GM18873 (cell line): ENCODE results near the gene CACNA1H.

Source experiments
- ATAC-seq: cut with Tn5 transposase; IDR thresholded peaks from one replicate; pipeline ENCODE4 v1.9.1; 2021; ENCODE audit warnings: mild to moderate bottlenecking, moderate library complexity, moderate number of reproducible peaks; ENCODE audit not compliant: unreplicated experiment, low FRiP score

The CACNA1H gene

DNA sequence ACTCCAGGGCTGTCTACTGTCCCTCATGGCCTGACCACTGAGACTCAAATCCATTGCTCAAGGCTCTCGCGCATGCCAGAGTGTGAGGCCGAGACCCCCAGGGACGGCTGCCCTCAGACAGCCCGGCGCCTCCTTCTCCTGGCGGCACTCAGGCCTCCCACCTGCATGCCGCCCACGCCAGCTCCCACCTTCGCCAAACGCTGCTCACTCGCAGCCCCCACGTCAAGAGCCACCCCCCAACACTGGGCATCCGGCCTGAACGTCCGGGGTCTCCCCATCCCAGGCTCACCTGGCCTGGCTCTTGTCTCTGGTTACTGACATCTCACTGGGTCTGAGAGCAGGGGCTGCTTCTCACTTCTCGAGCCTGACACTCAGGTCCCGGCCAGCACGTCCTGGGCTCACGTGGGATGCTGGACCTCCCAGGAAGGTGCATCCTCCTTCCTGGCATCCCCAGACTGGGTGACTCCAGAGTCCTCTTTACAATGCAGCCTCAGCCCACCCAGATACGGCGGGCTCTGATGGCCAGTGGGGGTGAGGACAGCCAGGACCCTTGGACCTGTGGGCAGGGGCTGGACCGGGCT is 12.2 kb upstream of the CACNA1H start:
- no peak for ATAC-seq

- no peak for ATAC-seq
Measured at GRCh38 chr16:1141191-1141590, 11.7 kb upstream of the CACNA1H start.

DNA sequence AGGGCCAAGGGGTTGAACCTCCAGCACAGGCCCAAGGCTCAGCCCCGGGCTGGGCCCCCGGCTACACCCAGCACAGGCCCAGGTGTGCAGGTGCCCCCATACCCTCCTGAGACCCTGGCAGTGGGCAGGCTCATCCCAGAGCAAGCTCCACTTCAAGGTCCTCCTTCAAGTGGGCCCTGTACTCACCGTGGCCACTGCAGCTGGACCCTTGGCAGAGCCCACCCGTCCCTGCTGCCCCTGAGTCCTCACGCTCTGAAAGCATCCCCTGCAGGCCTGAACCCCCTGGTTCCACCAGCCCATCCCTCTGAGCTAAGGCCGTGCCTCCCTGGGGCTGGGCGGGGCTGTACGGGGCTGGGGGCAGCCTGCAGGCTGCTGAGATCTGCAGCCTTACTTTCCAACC is 11.2 kb upstream of the CACNA1H start:
- ATAC-seq: no peak

- ATAC-seq: no peak
Measured at GRCh38 chr16:1142911-1143310, 10.0 kb upstream of the CACNA1H start.

DNA sequence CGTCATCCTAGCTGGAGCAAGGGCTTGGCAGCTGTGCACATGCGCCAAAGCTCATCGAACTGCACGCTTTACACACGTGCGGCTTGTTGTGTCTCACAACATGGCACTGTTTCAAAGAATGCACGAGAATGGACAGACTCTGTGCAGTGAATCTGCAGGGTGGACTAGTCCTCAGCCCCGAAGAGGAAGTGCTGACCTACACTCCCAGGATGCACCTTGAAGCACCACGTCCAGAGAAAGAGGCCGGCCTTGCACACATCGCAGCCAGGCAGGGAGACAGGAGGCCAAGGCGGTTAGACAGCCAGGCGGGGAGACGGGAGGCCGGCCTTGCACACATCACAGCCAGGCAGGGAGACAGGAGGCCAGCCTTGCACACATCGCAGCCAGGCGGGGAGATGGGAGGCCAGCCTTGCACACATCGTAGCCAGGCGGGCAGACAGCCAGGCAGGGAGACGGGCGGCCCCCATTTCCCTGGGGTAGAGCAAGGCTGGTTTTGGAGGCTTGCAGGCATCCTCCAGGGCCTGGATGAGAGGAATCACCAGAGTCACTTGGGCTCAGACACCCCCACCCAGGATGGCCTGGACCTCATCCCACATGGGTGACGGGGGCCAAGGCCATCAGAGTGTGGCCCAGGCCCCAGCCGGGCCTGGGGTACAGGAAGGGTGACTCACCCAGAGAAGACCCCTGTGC is 9.0 kb upstream of the CACNA1H start:
- no peak for ATAC-seq

- ATAC-seq: no peak
Measured at GRCh38 chr16:1144476-1145382, 8.2 kb upstream of the CACNA1H start.

DNA sequence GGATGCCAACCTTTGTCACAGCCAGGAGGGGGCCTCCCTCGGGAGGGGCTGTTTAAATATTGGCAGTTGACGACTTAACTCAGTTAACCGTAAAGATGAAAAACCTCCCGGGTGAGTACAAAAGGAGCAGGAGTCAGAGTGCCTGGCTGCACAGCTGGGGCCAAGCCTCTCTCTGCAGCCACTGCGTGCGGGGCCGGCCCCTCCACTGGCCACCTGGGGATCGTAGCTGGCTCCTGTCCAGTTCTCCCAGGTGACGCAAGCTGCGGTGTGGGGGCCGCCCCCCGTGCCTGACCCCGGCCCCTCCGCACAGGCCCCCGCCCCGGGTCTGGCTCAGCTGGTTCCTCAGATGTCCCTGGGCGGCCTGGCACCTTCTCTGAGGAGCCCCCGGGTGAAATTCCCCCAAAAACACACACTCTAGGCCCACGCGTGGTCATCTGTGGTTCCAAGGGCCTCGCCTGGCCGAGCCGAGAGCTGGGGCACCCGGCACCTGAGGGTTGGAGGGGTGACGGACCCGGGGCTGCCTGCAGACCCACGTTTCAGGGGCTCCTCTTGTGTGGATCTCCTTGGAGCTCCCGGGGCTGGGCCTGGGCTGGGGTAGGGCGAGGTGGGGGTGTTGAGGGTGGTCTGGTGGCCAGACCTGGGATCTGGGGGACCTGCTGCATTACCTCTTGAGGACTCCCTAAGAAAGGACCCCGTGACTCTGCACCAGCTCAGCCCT is 7.4 kb upstream of the CACNA1H start:
- no peak for ATAC-seq

DNA sequence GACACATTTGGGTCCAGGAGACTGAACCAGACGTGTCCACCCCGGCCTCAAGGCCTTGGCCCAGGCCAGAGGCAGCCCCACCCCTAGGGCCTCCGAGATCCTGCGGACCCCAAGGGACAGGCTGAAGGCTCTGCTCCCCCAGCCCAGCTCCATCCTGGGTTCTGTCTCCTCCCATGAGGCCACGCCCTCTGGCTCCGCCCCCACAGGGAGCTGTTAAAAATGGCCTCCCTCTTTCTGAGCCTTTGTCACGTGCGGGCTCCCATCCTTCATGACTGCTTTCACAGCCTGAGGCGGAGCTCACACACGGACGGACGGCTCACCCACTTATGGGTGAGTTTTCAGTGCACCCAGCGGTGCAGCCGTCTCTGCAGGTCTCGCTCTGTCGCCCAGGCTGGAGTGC is 6.5 kb upstream of the CACNA1H start:
- ATAC-seq: no peak

DNA sequence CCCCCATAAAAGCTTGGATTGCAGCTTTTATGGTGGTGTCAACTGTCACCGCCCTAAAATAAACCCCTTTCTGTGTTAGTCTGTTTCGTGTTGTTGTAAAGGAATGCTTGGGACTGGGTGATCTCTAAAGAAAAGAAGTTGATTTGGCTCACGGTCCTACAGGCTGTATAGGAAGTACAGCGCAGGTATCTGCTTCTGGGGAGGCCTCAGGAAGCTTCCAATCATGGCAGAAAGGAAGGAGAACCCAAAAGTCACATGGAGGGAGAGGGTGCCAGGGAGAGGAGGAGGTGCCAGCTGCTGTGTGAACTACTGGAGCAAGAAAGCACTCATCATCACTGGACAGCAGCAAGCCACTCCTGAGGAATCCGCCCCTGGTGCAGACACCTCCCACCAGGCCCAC is 5.9 kb upstream of the CACNA1H start:
- ATAC-seq: no peak

DNA sequence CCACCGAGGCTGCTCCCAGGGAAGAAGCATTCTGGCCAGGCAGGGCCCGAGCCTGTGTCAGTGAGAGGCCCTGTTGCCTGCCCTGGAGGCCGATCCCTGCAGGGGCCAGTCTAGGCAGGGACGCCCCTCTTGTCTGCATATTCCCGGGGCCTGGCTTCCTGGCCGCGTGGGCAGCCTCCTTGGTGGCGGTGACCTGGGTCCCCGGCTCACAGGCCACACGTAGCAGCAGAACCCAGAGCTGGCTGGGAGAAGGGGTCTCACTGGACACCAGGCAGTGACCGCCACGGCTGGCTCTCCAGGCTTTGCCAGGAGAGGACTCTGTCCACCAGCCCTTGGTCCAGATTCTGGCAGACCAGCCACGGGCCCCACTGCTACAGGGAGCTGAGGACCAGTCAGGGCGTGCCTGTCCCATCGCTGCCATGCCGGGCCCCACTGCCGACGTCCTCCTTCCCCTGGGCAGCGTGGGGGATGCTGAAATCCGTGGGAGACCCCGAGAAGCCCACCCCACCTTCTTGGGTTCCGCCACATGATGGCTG is 3.7 kb upstream of the CACNA1H start:
- no peak for ATAC-seq

DNA sequence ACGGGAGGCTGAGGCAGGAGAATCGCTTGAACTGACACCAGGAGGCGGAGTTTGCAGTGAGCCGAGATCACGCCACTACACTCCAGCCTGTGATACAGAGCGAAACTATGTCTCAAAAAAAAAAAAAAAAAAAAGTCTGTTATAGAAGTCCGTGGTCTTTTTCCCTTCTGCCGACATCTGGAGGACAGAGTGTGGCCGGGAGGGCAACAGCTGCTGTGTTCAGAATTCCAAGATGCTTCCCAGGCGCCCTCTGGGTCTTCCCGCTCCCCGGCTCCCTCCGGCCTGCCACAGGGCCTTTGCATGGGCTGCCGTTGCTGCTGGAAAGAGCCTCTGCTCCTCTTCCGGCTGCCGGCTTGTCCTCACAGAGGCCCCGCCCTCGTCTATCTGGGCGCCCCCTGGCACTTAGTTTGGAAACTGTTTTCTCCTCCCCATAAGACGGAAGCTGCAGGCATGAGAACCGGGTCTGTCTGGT is 2.4 kb upstream of the CACNA1H start:
- ATAC-seq: no peak

GRCh38 chr16:1151424-1152122 is 1.3 kb upstream of the CACNA1H start:
- no peak for ATAC-seq

- ATAC-seq: no peak
Measured at GRCh38 chr16:1152123-1152638, 725 bp upstream of the CACNA1H start.

DNA sequence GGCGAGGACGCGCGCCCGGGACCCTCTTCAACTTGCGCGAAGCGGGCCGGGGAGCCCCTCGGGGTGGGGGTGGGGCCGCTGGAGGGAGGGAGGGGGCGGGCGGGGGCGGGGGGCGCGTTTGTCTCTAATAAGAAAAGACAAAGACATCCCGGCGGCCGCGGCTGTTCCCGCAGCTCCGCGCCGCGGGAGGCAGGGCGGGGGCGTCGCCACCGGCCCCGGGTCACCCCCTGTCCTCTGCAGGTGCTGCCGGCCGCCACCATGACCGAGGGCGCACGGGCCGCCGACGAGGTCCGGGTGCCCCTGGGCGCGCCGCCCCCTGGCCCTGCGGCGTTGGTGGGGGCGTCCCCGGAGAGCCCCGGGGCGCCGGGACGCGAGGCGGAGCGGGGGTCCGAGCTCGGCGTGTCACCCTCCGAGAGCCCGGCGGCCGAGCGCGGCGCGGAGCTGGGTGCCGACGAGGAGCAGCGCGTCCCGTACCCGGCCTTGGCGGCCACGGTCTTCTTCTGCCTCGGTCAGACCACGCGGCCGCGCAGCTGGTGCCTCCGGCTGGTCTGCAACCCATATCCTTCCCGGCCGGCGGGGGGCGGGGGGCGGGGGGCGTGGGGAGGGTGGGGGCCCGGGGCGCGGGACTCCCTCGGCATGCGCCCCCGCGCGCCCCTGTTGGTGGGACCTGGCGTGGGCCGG is 714 bp downstream of the CACNA1H start:
- ATAC-seq: no peak

DNA sequence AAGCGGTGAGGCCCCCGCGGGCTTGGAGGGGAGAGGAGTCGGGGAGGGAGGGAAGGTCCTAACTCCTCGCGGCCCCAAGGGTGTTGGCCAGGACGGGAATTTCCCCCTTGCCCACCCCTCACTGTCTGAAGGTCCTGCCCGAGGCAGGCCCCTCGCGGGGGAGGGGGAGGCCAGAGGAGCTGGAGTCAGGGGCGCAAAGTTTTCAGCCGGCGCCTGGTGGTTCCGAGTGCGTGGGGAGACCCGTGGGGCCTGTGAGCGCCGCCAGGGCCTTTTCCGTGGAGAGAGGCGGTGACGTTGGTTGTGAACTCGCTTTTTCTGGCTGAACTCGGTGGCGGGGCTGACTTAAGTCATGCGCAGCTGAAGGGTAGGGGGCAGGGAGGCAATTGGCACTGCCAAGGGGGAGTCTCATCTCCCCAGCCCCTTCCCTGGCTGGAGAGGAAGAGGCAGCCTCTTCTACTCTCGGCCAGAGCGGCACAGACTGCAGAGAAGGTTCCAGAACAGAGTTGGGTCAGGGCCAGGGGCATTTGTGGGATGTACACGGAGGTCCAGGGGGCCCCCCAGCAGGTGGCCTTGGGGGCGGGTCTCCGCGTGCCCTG is 1.5 kb downstream of the CACNA1H start:
- no peak for ATAC-seq

- ATAC-seq: no peak
Measured at GRCh38 chr16:1154887-1155331, 2.0 kb downstream of the CACNA1H start.

DNA sequence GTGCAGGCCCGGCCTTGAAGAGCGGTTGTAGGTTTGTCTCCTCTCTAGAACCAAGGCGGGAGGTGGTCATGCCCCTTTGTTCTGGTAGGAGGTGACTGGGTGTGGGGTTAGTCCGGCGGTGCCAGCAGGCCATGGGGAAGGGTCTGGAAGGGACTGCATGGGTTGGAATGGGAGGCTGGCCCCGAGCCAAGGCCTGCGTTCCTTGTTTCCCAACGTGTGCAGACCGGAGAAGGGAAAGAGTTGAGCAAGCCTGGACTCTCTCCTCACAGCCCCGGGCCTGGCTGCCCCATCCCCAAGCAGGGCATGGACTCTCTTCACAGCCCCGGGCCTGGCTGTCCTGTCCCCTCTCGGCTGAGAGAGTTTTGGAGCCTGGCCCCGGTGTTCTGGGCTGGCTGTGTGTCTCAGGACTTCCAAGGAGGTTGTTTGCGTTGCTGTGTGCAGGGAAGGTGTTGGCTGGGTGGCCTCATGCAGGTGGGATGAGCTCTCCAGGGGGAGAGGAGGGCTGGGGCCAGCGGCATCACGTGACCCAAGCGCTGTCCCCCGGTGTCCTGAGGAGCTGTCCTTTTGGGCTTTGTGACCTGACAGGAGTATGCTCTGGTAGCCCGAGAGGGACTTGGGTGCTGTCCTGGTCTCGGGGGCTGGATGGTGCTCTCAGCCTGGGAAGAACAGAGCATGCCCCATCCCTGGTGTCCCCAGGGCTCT is 2.6 kb downstream of the CACNA1H start:
- ATAC-seq: no peak
